ENCODE measurements around the gene SNX19.
"Not testable (repeated sequence)": the region's sequence is repeated elsewhere in the genome, so short reads cannot be mapped to it uniquely, and the experiment has no call there.

The SNX19 gene

GRCh38 chr11:130871616-130872015 lies 44.7 kb downstream of the SNX19 start:
- no peak for DNase-seq

GRCh38 chr11:130868721-130869390 lies 47.4 kb downstream of the SNX19 start:
- no peak for DNase-seq

- no peak for DNase-seq
Observed at GRCh38 chr11:130868086-130868710, 48.1 kb downstream of the SNX19 start.

- DNase-seq, result no peak
Observed at GRCh38 chr11:130866831-130867230, 49.4 kb downstream of the SNX19 start.

- DNase-seq, result no peak
Observed at GRCh38 chr11:130865774-130866114, 50.5 kb downstream of the SNX19 start.

GRCh38 chr11:130865091-130865773 lies 51.0 kb downstream of the SNX19 start:
- DNase-seq, result peak in 1 of 2 experiments; percentile 15

GRCh38 chr11:130861902-130862860 lies 54.1 kb downstream of the SNX19 start:
- peak; percentile 95 to 99 for DNase-seq

- DNase-seq, result no peak
Observed at GRCh38 chr11:130861283-130861682, 55.0 kb downstream of the SNX19 start.

- DNase-seq, result no peak
Observed at GRCh38 chr11:130859886-130860285, 56.4 kb downstream of the SNX19 start.

GRCh38 chr11:130858215-130858614 lies 58.1 kb downstream of the SNX19 start:
- peak; percentile 50 to 63 for DNase-seq

GRCh38 chr11:130855707-130856106 lies 60.6 kb downstream of the SNX19 start:
- not testable (repeated sequence) for DNase-seq

GRCh38 chr11:130854483-130854882 lies 61.8 kb downstream of the SNX19 start:
- no peak for DNase-seq

- DNase-seq, result no peak
Observed at GRCh38 chr11:130852589-130852988, 63.7 kb downstream of the SNX19 start.

- no peak for DNase-seq
Observed at GRCh38 chr11:130850185-130850944, 65.9 kb downstream of the SNX19 start.

GRCh38 chr11:130849215-130849568 lies 67.1 kb downstream of the SNX19 start:
- no peak for DNase-seq

- DNase-seq, result no peak
Observed at GRCh38 chr11:130848361-130849214, 67.7 kb downstream of the SNX19 start.

- DNase-seq, result no peak
Observed at GRCh38 chr11:130847517-130847916, 68.8 kb downstream of the SNX19 start.

GRCh38 chr11:130846606-130847005 lies 69.7 kb downstream of the SNX19 start:
- DNase-seq, result no peak

- DNase-seq, result no peak
Observed at GRCh38 chr11:130842001-130842400, 74.3 kb downstream of the SNX19 start.

- no peak for DNase-seq
Observed at GRCh38 chr11:130840679-130841078, 75.6 kb downstream of the SNX19 start.

- DNase-seq, result no peak
Observed at GRCh38 chr11:130839981-130840666, 76.2 kb downstream of the SNX19 start.

Measured in NCI-H526 (cell line).